ENCODE data around the gene MTREX.

Gene MTREX

DNA sequence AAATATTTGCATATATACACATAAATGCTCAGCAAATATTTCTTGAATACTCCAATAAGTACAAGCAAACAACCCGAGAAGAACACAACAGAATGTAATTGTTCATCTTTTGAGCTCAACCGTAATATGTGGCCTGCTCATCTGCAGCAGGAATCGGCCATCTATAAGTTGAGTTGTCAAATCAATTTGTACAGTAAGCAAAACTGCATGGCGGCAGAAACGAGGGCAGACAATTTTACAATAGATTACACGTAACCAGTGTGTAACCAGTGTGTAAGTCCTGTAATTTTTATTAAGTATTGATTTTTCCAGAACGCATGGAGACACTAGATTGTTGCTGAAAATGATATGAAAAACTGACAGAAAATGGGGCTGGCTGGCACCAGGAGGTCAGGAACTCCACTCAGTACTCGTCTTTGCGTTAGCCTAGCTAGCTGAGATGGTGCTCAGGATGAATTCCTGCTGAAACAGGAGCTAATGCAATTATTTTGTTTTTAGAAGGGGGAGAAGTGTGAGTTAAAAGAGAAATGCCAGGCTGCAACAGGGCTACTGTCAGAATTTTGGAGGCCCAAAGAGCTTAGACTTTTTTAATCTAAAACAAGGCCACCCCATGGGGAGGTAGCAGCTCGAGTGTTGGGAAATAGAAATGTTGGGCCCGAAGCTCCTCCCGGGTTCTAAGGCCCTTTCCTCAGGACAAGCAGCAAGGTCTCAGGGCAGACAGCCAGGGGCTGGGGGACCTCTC, 977 bp upstream of the MTREX start:
- H3K4me1 ChIP-seq (ENCODE audit: control insufficient read depth, low read length): peaks cover 46% of the 10 kb centered on the region
- H3K79me2 ChIP-seq (ENCODE audit: control insufficient read depth, low read length): peaks cover 99% of the 10 kb centered on the region
- H3K36me3 ChIP-seq (ENCODE audit: control insufficient read depth, low read length): peaks cover 56% of the 10 kb centered on the region
- H3K9me2 ChIP-seq (replicated peaks; ENCODE audit: control insufficient read depth, low read length): no peaks in the 10 kb centered on the region
- peak overlapping the region; percentile 94 for H3K4me3 ChIP-seq (ENCODE audit: low read length)
- H3K4me2 ChIP-seq (ENCODE audit: low read length): peak overlapping the region; percentile 70
- TF ChIP-seq EZH2phosphoT487 (IDR thresholded peaks at IDR 0.05; ENCODE audit: borderline replicate concordance, low read length) (no peak), CTCF (IDR thresholded peaks at IDR 0.05; ENCODE audit: low read depth, low read length, poor library complexity, severe bottlenecking) (no peak)
- no peaks in the 10 kb centered on the region; the same call in 1 of the 2 replicates for H3F3A ChIP-seq (ENCODE audit: control insufficient read depth, insufficient read depth)
- H3K27ac ChIP-seq (ENCODE audit: low read depth, low read length): peak overlapping the region; percentile 67
- H3K9me3 ChIP-seq (ENCODE audit: control insufficient read depth, insufficient read depth, low read length): no peaks in the 10 kb centered on the region
- no peaks in the 10 kb centered on the region for H3K27me3 ChIP-seq (ENCODE audit: control insufficient read depth, low read length)
- H4K20me1 ChIP-seq (ENCODE audit: control insufficient read depth, insufficient read depth, low read depth, low read length): peaks cover 8% of the 10 kb centered on the region; the same call in 1 of the 2 replicates

GRCh38 chr5:55308254-55308836, 556 bp downstream of the MTREX start:
- Histone ChIP-seq H3K4me1 (ENCODE audit: control insufficient read depth, low read length) (peaks cover 46% of the 10 kb centered on the region), H4K20me1 (ENCODE audit: control insufficient read depth, insufficient read depth, low read depth, low read length) (peaks cover 8% of the 10 kb centered on the region; the same call in 1 of the 2 replicates)

DNA sequence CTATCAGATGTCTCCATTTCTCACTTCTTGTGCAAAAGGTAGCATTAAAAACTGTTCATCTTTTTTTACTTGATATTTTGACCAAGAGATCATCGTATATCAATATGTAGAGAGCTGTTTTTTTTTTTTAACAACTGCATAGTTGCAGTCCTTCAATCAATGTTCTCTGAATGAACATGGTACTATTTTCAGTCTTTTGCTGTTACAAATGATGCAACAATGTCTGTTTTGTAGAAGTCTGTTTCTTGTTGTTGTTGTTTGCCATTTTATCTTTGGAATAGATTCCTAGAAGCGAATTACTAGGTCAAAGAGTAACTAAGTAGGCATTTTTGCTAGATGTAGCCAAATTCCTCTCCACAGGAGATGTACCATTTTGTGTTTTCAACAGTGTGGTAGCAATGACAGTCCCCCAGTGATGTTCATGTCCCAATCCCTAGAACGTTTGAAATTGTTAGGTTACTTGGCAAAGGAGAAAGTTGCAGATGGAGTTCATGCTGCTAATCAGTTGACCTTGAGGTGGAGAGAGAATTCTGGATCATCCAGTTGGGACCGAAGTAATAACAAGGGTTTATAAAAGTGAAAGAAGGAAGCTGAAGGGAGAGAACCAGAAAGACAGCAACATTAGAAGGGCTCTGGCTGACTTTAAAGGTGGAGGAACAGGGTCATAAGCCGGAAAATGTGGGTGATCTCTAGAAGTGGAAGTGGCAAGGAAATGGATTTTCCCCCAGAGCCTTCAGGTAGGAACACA, 6.3 kb downstream of the MTREX start:
- Histone ChIP-seq H3K36me3 (ENCODE audit: control insufficient read depth, low read length) (peaks cover 70% of the 10 kb centered on the region), H3K27me3 (ENCODE audit: control insufficient read depth, low read length) (no peaks in the 10 kb centered on the region), H3K79me2 (ENCODE audit: control insufficient read depth, low read length) (peaks cover 100% of the 10 kb centered on the region), H4K20me1 (ENCODE audit: control insufficient read depth, insufficient read depth, low read depth, low read length) (peaks cover 4% of the 10 kb centered on the region; the same call in 1 of the 2 replicates), H3F3A (ENCODE audit: control insufficient read depth, insufficient read depth) (0 out of 2 replicates have a peak, but pooled peaks cover 2% of the 10 kb centered on the region), H3K4me2 (ENCODE audit: low read length) (no peak overlapping the region), H3K9me3 (ENCODE audit: control insufficient read depth, insufficient read depth, low read length) (peaks cover 3% of the 10 kb centered on the region; the same call in 1 of the 2 replicates), H3K4me3 (ENCODE audit: low read length) (no peak overlapping the region), H3K9me2 (replicated peaks; ENCODE audit: control insufficient read depth, low read length) (no peaks in the 10 kb centered on the region), H3K27ac (ENCODE audit: low read depth, low read length) (no peak overlapping the region), H3K4me1 (ENCODE audit: control insufficient read depth, low read length) (peaks cover 39% of the 10 kb centered on the region)
- TF ChIP-seq CTCF (IDR thresholded peaks at IDR 0.05; ENCODE audit: low read depth, low read length, poor library complexity, severe bottlenecking) (no peak), EZH2phosphoT487 (IDR thresholded peaks at IDR 0.05; ENCODE audit: borderline replicate concordance, low read length) (no peak)

More at GRCh38 chr5:55308254-55308836, 556 bp downstream of the MTREX start:
- H3K27me3 ChIP-seq (ENCODE audit: control insufficient read depth, low read length): no peaks in the 10 kb centered on the region
- H3K36me3 ChIP-seq (ENCODE audit: control insufficient read depth, low read length): peaks cover 60% of the 10 kb centered on the region
- peak overlapping the region; percentile 94 for H3K4me3 ChIP-seq (ENCODE audit: low read length)
- no peaks in the 10 kb centered on the region; the same call in 1 of the 2 replicates for H3F3A ChIP-seq (ENCODE audit: control insufficient read depth, insufficient read depth)
- H3K27ac ChIP-seq (ENCODE audit: low read depth, low read length): peak overlapping the region; percentile 67
- H3K4me2 ChIP-seq (ENCODE audit: low read length): peak overlapping the region; percentile 70
- no peaks in the 10 kb centered on the region for H3K9me3 ChIP-seq (ENCODE audit: control insufficient read depth, insufficient read depth, low read length)
- no peaks in the 10 kb centered on the region for H3K9me2 ChIP-seq (replicated peaks; ENCODE audit: control insufficient read depth, low read length)
- TF ChIP-seq EZH2phosphoT487 (IDR thresholded peaks at IDR 0.05; ENCODE audit: borderline replicate concordance, low read length): no peak
- peak; percentile 43 for TF ChIP-seq CTCF (IDR thresholded peaks at IDR 0.05; ENCODE audit: low read depth, low read length, poor library complexity, severe bottlenecking)
- H3K79me2 ChIP-seq (ENCODE audit: control insufficient read depth, low read length): peaks cover 99% of the 10 kb centered on the region
